GM12873 (cell line): Measurements from ENCODE around the gene MRPS25.

Source experiments
- TF ChIP-seq, protein P1 (sequence below): IDR thresholded peaks from 2 replicates; pipeline ENCODE4 v1.5.1; 2012; ENCODE audit warnings: low read depth, mild to moderate bottlenecking, moderate library complexity, low read length, control low read depth; ENCODE audit not compliant: insufficient read depth; ENCODE audit errors: missing control alignments

Gene MRPS25

DNA sequence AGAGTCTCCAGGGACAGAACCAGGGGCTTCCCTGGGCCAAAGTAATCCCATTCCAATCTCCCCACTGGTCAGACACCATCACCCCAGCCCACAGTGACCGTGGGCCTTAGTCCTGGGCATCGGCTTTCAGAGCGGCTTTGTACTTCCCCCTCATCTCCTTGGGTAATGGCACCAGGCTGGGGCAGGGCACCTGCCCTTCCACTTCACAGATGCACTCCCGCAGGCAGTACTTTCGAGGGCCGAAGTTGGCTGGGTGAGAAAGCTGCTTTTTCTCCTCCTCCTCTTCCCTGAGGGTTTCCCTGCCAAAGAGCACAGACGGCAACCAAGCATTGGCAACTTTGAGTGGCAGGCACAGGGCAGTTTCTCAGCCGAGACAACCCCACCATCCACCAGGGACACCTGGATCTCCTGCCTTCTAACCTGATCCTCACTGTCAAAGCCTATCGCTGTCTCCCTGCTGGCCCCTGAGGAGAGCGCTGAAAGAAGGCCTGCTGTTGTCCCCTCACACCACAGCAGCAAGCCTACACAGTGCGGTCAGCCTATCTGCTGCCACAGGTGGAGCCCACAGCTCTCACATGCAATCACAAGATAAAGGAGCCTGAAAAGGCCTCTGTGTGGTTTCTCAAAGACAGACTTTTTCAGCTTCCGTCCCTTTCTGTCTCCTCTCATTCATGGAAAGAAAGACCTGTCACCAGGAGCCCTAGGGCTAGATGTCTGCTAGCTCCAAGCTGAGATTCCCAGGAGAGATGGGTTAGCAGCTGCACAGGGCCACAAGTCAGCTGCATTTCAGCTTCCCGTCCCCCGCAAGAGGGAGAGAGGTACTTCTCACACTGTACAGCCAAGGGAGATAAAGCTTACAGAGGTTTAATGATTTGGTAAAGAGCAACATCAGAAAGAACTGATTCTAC is 12.5 kb downstream of the MRPS25 start:
- TF ChIP-seq, protein P1, sequence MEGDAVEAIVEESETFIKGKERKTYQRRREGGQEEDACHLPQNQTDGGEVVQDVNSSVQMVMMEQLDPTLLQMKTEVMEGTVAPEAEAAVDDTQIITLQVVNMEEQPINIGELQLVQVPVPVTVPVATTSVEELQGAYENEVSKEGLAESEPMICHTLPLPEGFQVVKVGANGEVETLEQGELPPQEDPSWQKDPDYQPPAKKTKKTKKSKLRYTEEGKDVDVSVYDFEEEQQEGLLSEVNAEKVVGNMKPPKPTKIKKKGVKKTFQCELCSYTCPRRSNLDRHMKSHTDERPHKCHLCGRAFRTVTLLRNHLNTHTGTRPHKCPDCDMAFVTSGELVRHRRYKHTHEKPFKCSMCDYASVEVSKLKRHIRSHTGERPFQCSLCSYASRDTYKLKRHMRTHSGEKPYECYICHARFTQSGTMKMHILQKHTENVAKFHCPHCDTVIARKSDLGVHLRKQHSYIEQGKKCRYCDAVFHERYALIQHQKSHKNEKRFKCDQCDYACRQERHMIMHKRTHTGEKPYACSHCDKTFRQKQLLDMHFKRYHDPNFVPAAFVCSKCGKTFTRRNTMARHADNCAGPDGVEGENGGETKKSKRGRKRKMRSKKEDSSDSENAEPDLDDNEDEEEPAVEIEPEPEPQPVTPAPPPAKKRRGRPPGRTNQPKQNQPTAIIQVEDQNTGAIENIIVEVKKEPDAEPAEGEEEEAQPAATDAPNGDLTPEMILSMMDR: no peak

DNA sequence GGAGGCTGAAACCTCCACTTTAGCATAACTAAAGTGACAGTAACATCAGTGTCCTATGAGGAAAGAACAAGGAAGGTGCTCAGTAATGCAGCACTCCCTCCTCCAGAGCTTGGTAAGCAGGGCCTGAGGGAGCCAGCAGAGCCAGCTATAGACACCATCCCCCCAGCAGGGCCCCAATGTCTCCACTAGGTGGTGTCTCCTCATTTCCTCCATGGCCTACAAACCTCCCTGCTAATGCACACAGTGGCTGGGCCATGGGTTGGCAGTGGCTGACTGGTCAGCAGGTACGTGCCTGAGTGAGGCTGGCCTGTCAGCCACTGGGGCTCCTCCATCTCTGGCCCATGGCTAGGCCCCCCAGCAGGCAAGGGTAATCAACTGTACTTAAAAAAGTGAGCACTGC is 13.6 kb downstream of the MRPS25 start:
- TF ChIP-seq, protein P1: peak; percentile 90

DNA sequence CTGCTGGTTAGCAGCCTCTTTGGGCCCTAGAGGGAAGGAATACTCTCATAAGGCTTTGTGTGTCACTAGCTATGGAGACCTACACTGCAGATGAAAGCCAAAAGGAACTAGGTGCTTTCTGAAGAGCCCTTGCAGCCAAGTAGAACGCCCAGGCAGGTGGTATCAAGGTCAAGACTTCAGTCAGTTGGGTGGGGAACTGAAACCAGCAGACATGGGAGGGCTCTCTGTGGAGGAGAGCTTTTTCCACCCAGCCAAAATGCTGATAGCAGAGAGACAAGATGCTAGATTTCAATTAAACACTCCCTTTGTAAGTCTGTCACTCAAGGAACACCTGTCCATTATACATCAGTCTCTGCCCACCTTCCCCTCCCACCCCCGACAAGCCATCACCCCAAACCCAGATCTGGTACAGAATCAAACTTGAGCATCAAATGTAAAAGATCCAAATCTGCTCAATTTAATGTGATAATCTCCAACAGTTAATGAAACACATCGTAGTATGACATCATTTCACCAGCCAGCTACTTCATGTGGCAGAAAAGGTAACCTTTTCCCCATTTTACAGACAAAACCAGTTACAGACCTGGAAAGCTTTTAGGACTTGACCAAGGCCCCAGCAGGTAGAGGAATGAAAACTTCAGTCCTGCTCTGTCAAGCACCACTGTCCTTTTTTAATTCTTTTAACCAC is 14.6 kb downstream of the MRPS25 start:
- TF ChIP-seq, protein P1: no peak

DNA sequence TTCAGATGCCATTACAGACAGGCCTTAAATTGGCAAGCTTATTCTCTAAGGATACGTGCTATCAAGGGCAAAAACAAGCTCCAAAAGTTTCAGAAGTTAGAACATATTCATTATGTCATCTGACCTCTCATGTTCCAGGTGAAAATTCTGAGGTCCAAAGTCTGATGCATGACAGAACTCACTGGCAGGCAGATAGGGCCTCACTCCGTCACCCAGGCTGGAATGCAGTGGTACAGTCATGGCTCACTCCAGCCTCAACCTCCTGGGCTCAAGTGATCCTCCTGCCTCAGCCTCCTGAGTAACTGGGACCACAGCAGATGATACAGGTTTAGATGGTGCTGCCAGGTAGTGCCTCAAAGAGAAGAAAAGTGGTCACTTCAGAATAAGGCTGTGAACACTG is 15.5 kb downstream of the MRPS25 start:
- TF ChIP-seq, protein P1: no peak

DNA sequence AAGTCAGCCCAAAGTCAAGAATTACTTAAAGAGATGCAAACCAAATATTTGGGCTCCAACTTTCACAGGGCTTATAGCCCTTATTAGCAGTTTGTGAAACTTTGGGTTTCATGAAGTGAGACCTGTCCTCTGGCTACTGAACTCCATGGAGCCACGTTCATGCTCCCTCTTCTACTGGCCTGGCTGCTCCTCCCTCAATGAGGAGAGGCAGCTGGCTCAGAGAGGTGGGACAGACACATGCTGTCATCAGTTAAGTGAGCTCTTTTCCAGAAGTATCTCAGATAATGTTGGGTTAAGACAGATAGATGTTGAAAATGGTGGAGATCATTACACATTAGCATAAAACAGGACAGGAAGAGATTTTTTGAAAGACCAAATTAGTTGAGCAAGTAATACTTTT is 19.4 kb downstream of the MRPS25 start:
- TF ChIP-seq, protein P1: no peak

DNA sequence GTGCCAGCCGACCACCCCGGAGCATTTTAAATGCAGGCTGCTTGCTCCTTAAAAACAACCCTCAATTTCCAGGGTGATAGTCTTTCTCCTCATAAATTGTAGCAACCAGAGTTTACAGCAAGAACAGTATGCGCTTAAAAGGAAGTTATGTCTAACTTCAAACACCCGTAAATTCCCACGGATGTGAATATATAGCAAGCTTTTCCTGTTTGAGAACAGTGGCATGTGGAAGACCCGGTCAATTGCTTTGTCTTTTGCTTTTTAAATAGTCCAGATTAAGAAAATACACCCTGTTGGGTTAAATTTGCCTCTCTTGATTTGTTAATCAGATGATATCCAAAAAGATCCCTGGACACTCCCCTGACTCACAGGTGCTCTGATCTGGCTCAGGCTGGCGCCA is 20.8 kb downstream of the MRPS25 start:
- TF ChIP-seq, protein P1: no peak

DNA sequence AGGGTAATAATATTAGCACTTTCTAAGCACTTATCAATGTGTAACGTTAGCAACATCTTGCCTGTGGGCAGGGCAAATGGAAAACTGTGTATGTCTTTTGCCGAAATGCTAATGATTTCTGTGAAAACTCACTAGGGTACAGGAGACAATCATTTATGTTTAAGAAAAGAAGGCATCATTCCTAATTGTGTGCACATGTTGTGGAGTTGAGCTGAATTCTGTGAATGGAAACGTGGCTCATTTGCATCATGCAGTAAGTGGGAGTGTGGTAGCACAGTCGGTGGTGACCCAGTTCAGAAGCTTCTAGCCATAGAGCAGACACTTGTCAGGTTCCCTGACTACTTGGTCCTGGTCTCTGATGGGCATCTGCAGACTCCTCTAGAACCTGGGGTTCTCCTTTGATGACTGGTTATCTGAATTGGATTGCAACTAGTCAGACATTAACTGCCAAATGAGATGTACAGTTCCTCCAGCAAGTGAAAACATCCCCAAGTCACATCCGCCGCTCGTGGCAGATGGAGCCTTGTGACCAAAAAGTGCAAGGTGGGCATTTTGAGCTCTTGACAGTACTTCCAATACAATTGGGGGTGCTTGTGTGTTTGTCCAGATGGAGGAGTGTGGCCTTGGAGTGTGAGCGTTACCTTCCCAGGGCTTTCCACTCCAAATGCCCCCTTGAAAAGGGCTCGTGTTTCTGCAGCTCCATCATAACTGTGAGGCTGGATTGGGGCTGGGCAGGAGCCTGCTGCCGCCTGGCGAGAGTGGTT is 21.5 kb downstream of the MRPS25 start:
- TF ChIP-seq, protein P1: no peak
